HL-60/S4 treated with phorbol 12-myristate 13-acetate at 8.2 ng/mL for 4 days and 3 days (cell line): ENCODE data around the gene GRM8.

Experiments used
- in situ Hi-C: fragments of 300-500 bp; cut with MboI; formaldehyde crosslinking; loops from 2 replicates; pipeline ENCODE4 v1.15.0; 2022; ENCODE audit warnings: low sequenced_read_pairs

The GRM8 gene

GRCh38 chr7:127035203-127035849, 217.4 kb downstream of the GRM8 start:
- in situ Hi-C loops = no loop called here

- in situ Hi-C loops = no loop called here
These were observed 218.4 kb downstream of the GRM8 start for GRCh38 chr7:127034186-127034806.

GRCh38 chr7:127029823-127030222, 222.9 kb downstream of the GRM8 start:
- in situ Hi-C loops = no loop called here

- in situ Hi-C loops = no loop called here
These were observed 230.9 kb downstream of the GRM8 start for GRCh38 chr7:127021857-127022256.

GRCh38 chr7:127021019-127021738, 231.6 kb downstream of the GRM8 start:
- in situ Hi-C loops = no loop called here

GRCh38 chr7:127018889-127019288, 233.9 kb downstream of the GRM8 start:
- in situ Hi-C loops = no loop called here

- in situ Hi-C loops = no loop called here
These were observed 235.5 kb downstream of the GRM8 start for GRCh38 chr7:127017196-127017595.

- in situ Hi-C loops = no loop called here
These were observed 252.0 kb downstream of the GRM8 start for GRCh38 chr7:127000725-127001124.

GRCh38 chr7:126996659-126997058, 256.1 kb downstream of the GRM8 start:
- in situ Hi-C loops = no loop called here

GRCh38 chr7:126993626-126994213, 259.0 kb downstream of the GRM8 start:
- in situ Hi-C loops = no loop called here

GRCh38 chr7:126988022-126988421, 264.7 kb downstream of the GRM8 start:
- in situ Hi-C loops = no loop called here

- in situ Hi-C loops = no loop called here
These were observed 273.0 kb downstream of the GRM8 start for GRCh38 chr7:126979722-126980121.

- in situ Hi-C loops = no loop called here
These were observed 273.9 kb downstream of the GRM8 start for GRCh38 chr7:126978865-126979264.

- in situ Hi-C loops = no loop called here
These were observed 279.7 kb downstream of the GRM8 start for GRCh38 chr7:126973066-126973465.

- in situ Hi-C loops = no loop called here
These were observed 280.2 kb downstream of the GRM8 start for GRCh38 chr7:126972571-126972970.

GRCh38 chr7:126959649-126960048, 293.1 kb downstream of the GRM8 start:
- in situ Hi-C loops = no loop called here

GRCh38 chr7:126958367-126958766, 294.4 kb downstream of the GRM8 start:
- in situ Hi-C loops = no loop called here

GRCh38 chr7:126957443-126957842, 295.3 kb downstream of the GRM8 start:
- in situ Hi-C loops = no loop called here

GRCh38 chr7:126953461-126953860, 299.3 kb downstream of the GRM8 start:
- in situ Hi-C loops = no loop called here

GRCh38 chr7:126948664-126949063, 304.1 kb downstream of the GRM8 start:
- in situ Hi-C loops = no loop called here

- in situ Hi-C loops = no loop called here
These were observed 311.9 kb downstream of the GRM8 start for GRCh38 chr7:126940723-126941307.
